ENCODE results near the gene TMEM218.

Gene TMEM218

GRCh38 chr11:125088576-125089455 lies 22.6 kb downstream of the TMEM218 start:
- DNase-seq = peak; percentile 19

DNA sequence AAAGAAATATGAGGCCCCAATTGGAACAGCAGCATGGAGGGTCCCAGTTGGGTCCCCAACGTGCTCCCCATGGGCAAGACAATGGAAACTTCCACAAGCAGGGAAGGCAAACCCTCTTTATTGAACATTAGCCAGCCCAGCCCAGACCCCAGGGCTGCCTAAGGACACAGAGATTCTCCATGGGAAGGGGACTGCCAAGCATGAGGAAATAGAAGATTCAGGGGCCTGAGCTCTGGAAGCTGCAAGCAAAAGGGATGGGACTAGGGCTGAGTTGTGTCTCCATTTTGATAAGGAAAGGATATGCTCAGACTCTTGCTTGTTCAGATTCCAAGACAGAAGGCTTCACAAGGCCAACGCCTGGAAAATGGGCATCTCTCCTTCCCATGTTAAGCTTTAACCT lies 23.3 kb downstream of the TMEM218 start:
- DNase-seq = peak; percentile 15

DNA sequence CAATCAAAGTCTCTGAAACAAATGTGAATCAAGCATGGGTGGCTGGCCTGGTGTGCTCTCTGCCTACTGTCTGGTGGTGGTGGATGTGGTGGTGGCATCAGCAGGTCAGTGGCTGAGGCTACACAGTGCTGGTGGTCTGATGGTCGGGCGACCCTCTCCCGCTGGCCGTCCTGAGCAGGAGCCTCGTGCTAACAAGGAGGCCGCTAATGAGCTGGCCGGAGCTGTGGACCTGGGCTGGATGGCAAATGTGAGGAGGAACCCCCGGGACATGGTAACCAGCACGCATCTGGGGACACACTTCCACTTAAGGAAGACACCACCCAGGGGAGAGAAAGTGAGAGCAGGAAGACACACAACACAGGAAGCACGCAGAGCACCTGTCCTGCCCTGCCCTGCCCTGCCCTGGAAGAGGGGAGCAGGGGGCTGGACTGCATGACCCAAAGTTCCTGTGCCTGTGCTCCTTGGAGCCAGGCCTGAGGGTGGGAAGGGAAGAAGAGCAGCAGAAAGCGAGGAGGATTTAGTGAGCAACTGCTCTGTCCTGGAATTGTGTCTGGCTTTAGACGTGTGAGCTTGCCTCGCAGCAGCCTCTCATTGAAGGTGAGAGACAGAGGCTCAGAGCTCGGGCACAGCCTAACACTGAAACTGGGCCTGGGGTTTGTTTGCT lies 24.7 kb downstream of the TMEM218 start:
- DNase-seq = no peak

DNA sequence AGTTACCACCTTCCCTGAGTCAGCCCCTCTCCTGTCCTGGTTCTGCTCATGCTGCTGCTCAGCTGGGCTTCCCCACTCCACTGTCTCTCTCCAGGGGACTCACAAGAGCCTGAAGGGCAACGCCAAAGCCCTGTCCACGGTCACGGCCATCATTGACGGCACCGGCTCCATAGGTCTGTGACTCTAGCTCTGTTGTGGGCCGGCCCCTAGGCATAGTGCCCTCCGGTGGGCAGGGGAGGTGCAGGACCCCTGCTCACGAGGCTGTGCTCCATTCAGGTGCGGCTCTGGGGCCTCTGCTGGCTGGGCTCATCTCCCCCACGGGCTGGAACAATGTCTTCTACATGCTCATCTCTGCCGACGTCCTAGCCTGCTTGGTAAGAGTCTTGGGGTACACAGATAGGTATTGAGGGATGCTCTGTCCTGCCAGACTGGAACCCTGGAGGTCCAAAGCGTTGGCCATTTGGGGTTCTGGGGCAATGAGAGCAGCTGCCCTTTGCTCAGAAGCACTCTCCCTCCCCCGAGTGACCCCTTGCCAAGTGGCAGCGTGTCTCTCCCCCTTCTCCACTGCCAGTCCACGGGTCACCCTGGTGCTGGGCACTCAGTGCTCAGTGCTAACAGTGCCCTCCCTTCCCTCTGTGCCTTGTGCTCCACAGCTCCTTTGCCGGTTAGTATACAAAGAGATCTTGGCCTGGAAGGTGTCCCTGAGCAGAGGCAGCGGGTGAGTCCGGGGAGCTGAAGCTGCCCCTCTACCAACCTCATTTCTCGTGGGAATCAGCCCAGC lies 25.9 kb downstream of the TMEM218 start:
- no peak for DNase-seq

DNA sequence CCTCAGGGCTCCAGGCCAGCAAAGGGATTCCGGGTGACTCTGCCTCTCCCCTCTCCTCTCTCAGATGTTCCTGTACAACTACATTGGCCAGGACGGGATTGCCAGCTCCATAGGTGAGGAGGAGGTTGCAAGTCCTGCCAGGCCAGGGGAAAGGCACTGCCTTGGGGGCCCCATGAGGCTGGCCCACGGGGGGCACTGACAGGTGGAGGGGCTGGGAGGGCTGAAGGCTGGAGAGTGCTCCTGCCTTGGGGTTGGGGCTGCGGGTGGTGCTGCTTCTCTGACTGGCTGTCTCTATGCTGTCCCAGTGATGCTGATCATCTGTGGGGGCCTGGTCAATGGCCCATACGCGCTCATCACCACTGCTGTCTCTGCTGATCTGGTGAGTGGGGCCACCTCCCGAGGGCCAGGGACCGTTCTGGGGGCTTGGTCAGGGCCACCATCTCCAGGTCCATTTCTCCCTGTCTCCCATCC lies 26.6 kb downstream of the TMEM218 start:
- DNase-seq = no peak

GRCh38 chr11:125084057-125084416 lies 27.4 kb downstream of the TMEM218 start:
- no peak for DNase-seq

DNA sequence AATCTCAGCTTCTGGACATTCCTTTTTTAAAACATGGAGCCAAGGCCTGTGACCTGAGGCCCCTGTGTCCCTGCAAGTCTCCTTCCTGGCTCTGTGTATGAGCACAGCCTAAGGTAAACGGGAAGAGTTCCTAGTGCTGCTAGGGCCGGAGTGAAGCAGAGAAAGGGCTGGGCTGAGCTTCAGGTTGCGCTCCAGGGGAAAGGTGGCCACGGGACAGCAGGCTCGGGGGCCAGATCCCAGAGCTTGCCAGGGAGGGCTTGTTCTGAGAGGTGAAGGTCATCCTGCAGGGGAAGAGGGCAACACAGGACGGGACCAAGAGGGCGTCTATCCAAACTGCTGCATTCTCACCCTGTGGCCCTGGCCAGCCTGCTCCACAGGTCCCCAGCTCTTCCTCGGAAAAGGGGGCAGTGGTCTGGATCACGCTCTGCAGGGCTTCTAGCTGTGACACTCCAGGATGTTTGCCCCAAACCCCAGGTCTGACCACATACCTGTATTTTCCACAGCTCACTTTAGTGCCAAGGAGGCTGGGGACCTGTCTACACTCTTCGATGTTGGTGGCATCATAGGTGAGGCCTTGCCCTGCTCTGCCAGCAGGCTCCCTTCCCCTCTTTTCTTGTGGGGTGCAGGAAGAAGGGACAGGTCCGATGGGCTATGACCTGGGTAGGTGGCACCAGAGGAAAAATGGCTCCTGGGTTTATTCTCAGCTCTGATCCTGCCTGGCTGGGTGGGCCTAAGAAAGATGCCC lies 27.9 kb downstream of the TMEM218 start:
- no peak for DNase-seq

GRCh38 chr11:125082611-125083311 lies 28.7 kb downstream of the TMEM218 start:
- DNase-seq = no peak

- no peak for DNase-seq
These were observed 29.4 kb downstream of the TMEM218 start for GRCh38 chr11:125082040-125082439.

DNA sequence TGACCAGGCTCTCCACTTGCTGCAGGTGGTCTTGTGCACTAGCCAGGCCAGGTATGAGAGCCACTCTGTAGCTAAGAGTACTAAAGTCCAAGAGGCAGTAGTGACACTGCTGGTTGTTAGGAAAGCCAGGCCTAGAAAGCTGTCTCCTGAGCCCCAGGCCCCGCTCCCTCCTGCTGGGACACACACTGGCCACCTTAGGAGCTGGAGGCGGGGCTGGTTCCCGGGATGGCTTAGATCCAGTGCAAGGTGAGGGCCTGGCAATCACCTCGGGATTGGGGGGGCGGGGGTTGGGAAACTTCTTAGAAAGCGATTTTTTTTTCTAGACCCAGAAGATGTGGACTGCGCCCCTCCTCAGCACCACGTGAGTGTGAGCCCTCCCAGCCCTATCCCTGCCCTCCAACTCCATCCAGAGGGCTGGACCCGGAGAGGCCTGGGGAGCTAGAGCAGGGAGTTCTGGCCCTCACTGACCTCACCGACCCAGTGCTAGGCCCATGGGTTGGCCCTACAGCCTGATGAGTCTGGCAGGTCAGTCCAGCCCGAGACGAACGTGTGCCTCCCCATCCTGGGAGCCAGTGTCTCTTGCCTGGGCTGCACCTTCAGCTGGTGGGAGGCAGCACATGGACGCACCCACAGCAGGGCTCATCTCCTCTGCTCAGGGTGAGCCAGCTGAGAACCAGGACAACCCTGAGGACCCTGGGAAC lies 30.2 kb downstream of the TMEM218 start:
- no peak for DNase-seq

DNA sequence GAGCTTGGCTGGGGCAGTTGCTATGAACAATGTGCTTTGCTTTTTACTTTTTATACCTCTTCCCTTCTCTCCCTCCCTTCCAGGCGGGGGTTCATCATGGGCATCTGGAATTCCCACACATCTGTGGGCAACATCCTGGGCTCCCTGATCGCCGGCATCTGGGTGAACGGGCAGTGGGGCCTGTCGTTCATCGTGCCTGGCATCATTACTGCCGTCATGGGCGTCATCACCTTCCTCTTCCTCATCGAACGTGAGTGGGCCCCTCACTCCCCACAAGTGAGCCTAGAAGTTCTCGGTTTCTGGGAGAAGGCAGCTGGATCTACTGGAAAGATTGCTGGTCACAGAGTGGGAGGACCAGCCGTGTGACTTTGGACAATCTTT lies 30.9 kb downstream of the TMEM218 start:
- no peak for DNase-seq

DNA sequence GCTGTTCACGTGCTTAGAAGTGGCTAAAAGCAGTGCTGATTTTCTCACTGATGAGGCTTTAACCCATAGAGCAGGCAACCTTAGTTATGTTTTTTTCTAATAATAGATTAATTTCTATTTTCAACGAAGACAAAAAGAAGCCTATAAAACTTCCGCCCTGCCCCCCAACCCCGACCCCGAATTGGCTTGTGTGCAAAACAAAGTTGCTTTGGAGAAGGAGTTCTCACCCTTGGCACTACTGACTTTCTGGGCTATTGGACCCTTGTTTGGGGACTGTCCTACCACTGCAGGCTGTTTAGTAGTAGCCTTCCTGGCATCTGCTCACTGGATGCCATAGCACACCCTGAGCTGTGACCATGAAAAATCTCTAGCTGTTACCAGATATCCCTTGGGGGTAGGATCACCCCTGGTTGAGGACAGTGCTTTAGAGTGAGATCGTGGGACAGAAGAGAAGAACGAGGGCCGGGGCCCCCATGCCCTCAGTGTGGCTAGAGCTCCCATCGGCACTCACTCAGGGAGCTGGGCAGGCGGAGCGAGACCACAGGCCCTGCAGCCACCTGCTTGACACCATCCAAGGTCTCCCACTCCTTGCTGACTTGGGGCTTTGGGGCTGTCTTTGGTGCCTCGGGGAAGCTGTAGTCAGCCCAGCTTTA lies 31.4 kb downstream of the TMEM218 start:
- no peak for DNase-seq

DNA sequence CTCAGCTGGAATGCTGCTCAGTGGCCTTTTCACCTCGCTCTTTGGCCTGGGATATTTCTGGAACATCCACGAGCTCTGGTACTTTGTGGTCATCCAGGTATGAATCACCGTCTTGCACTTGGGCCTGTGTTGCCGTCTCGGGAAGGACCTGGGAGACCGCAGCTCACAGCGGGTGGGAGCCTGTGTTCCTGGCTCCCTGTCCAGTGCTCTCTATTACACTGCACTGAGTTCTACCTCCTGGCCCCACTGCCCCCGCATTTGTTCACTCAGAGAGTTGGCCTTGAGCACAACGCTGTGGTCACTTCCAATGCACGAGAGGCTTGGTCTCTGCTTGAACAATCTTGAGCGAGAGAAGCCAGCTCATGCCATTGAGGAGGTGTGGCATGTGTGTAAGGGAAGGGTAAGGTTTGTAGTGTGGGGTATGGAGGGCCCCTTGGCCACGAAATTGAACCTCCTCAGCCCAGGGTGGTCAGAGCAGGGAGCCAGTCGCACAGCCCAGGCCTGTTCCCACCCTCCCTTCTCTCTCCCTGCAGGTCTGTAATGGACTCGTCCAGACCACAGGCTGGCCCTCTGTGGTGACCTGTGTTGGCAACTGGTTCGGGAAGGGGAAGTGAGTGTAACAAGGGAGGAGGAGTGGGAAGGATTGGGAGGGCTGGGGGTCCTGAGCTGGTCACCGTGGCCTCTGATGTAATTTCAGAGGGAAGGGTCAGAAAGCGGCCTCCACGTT lies 32.1 kb downstream of the TMEM218 start:
- no peak for DNase-seq

GRCh38 chr11:125078516-125079140 lies 32.8 kb downstream of the TMEM218 start:
- DNase-seq = no peak

DNA sequence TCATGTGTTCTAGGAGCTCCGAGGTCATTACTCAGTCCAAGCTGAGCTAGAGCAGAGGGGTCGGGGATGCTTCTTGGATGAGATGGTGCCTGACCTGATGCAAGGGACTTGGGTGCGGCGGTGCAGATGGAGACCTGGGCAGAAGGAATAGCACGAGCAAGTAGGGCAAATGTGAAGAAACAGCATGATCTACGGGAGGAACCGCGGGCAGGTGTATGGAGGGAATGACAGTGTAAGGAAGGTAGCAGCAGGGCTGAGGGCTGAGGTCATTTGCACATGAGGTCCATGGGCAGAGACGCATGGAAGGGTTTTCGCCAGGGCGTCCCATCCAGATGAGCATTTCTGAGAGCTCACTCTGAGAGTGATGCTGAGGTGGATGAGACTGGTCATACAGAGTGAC lies 33.4 kb downstream of the TMEM218 start:
- DNase-seq = no peak

DNA sequence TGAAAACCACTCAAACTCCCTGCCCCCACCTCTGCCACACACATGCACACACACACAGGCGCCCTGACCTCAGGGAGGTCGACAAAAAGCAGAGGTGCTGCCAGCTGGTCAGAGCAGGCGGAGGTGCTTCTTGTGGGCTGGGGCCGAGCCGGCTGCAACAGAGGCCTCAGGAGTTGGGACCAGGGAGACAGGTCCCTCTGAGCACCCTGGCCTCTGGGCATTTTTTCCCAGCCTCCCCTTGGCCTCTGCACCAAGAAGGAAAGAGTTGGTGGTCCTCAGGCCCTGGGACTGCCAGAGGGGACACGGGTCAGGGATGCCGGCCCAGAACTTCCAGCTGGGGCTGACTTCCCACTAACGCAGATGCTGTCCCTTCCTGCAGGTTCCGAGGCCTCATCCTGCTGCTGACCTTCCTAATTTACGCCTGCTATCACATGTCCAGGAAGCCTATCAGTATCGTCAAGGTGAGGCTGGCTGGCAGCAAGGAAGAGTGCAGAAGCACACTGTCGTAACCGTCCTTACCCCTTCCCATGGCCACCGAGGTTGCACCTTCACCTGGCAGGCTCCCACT lies 35.0 kb downstream of the TMEM218 start:
- DNase-seq = no peak

- DNase-seq = peak; percentile 52
These were observed 35.5 kb downstream of the TMEM218 start for GRCh38 chr11:125075900-125076317.

- no peak for DNase-seq
These were observed 36.2 kb downstream of the TMEM218 start for GRCh38 chr11:125075242-125075625.

GRCh38 chr11:125074511-125075241 lies 36.8 kb downstream of the TMEM218 start:
- no peak for DNase-seq
